Karpas-422 (cell line): ENCODE results near the gene SLC4A4. TPM values are rescaled to one million over a fixed set of nuclear protein-coding genes. Genes with fewer than 3 reads are reported as not detected.

Experiments
- DNase-seq: peaks from one replicate; pipeline ENCODE4 v3.0.0-alpha.2; 2015
- H2AFZ ChIP-seq: fragments of 200-600 bp; sonication (generic); 2 replicates; pipeline ENCODE4 v1.6.1; 2014; ENCODE audit warnings: antibody characterized with exemption, low read length, mixed read lengths
- H3K27ac ChIP-seq: fragments of 200-600 bp; sonication (generic); 2 replicates; pipeline ENCODE4 v1.5.1; 2014; ENCODE audit warnings: mild to moderate bottlenecking, low read length, moderate library complexity
- H3K27me3 ChIP-seq: fragments of 200-600 bp; sonication (generic); 2 replicates; pipeline ENCODE4 v1.6.1; 2014; ENCODE audit warnings: low read length, mixed read lengths
- H3K36me3 ChIP-seq: fragments of 200-600 bp; sonication (generic); 2 replicates; pipeline ENCODE4 v1.6.1; 2014; ENCODE audit warnings: low read length, mixed read lengths; ENCODE audit not compliant: insufficient read depth
- H3K4me1 ChIP-seq: fragments of 200-600 bp; sonication (generic); 2 replicates; pipeline ENCODE4 v1.6.1; 2014; ENCODE audit warnings: mild to moderate bottlenecking, low read length, mixed read lengths
- H3K4me2 ChIP-seq: fragments of 200-600 bp; sonication (generic); 2 replicates; pipeline ENCODE4 v1.6.1; 2014; ENCODE audit warnings: low read length, low read depth, mild to moderate bottlenecking; ENCODE audit not compliant: poor library complexity, severe bottlenecking
- H3K4me3 ChIP-seq: fragments of 200-600 bp; sonication (generic); 2 replicates; pipeline ENCODE4 v1.5.1; 2014; ENCODE audit warnings: mild to moderate bottlenecking, antibody characterized with exemption, low read length, mixed read lengths
- H3K79me2 ChIP-seq: fragments of 200-600 bp; sonication (generic); 2 replicates; pipeline ENCODE4 v1.6.1; 2014; ENCODE audit warnings: mild to moderate bottlenecking, low read length, mixed read lengths
- H3K9ac ChIP-seq: fragments of 200-600 bp; sonication (generic); 2 replicates; pipeline ENCODE4 v1.6.0; 2014; ENCODE audit warnings: low read length
- H3K9me2 ChIP-seq: fragments of 200-600 bp; sonication (generic), shearing (Covaris generic); replicated peaks from 2 replicates; pipeline ENCODE4 v1.6.0; 2014; ENCODE audit warnings: mild to moderate bottlenecking, low read length, moderate library complexity; ENCODE audit not compliant: insufficient read depth
- H3K9me3 ChIP-seq: fragments of 300-700, 200-600 bp; sonication (generic); 2 replicates; pipeline ENCODE4 v1.6.1; 2014; ENCODE audit warnings: low read length, mixed read lengths
- H4K20me1 ChIP-seq: fragments of 200-600 bp; sonication (generic); 2 replicates; pipeline ENCODE4 v1.6.1; 2014; ENCODE audit warnings: mild to moderate bottlenecking, antibody characterized with exemption, low read length, low read depth; ENCODE audit not compliant: insufficient read depth
- total RNA-seq: library from RNA; depleted of rRNA; stranded (reverse); fragments of >200 nt; shearing (Covaris generic); gene quantifications from 2 replicates; pipeline ENCODE4 v1.2.3, GENCODE V29; 2014; ENCODE audit warnings: low replicate concordance

SLC4A4 gene
- total RNA-seq, 1 experiment from 2014 or later: 0.22 TPM

DNA sequence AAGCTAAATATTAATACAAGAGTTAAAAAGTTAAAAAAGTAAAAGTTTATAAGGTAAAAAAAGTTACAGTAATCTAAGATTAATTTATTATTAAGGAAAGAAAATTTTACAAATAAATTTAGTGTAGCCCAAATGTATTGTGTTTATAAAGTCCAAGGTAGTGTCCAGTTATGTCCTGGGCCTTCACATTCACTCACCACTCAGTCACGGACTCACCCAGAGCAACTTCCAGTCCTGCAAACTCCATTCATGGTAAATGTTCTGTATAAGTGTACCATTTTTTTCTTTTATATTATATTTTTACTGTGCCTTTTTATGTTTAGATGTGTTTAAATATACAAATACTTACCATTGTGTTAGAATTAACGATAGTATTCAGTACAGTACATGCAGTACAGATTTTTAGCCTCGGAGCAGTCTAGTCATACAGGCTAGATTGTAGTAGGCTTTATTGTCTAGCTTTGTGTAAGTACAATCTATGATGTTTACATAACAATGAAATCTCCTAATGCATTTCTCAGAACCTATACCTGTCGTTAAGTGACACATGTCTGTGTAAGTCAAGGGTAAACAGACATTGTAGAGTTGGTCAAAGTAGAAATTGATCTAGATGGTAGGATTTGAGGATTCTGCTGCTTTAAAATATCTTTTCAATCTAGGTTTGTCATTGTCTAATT, 247.4 kb downstream of the SLC4A4 start:
- Histone ChIP-seq H3K79me2 (no peaks in the 10 kb centered on the region), H4K20me1 (no peaks in the 10 kb centered on the region), H3K4me3 (no peak overlapping the region), H3K36me3 (no peaks in the 10 kb centered on the region), H2AFZ (no peak overlapping the region), H3K27me3 (no peaks in the 10 kb centered on the region), H3K9ac (no peak overlapping the region), H3K4me2 (no peak overlapping the region), H3K9me3 (no peaks in the 10 kb centered on the region), H3K4me1 (no peaks in the 10 kb centered on the region), H3K27ac (no peak overlapping the region), H3K9me2 (no peaks in the 10 kb centered on the region; the same call in 1 of the 2 replicates)
- DNase-seq: no peak

DNA sequence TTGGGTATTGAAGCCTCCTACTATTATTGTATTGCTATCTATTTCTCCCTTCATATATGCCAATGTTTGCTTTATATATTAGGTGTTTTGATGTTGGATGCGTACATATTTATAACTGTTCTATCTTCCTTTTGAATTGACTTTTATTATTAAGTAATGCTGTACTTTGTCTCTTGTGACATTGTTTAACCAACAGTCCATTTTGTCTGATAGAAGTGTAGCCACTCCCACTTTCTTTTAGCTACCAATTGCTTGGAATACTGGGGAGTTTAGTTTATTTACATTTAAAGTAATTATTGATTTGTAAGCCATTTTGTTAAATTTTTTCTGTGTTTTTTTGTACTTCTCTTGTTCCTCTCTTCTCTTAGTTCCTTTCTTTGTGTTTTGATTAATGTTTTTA, 249.2 kb downstream of the SLC4A4 start:
- Histone ChIP-seq H3K27ac (no peak overlapping the region), H3K9me2 (no peaks in the 10 kb centered on the region; the same call in 1 of the 2 replicates)

DNA sequence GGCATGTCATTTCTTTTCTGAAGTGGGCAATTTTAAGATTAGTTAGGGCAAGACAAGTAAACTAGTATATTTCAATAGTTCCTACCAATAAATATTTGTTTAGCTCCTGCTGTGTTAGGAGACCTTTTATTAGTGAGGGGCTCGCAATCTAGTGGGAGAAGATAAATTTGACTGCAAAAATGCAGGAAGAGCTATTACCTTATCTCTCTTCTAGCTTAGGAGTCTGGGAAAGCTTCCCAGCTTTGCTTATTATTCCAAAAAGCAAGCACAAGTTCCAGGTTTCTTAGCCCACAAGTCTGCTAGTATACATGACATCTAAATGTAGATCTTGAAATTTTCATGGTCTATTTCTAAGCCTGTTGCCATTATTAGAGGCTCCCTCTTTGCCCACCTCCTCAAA, 254.0 kb downstream of the SLC4A4 start:
- Histone ChIP-seq H3K4me1 (no peaks in the 10 kb centered on the region), H3K36me3 (no peaks in the 10 kb centered on the region), H3K9me3 (no peaks in the 10 kb centered on the region), H3K9me2 (no peaks in the 10 kb centered on the region; the same call in 1 of the 2 replicates), H3K9ac (no peak overlapping the region), H2AFZ (no peak overlapping the region), H3K79me2 (no peaks in the 10 kb centered on the region), H3K27ac (no peak overlapping the region), H4K20me1 (no peaks in the 10 kb centered on the region), H3K4me2 (no peak overlapping the region), H3K4me3 (no peak overlapping the region), H3K27me3 (no peaks in the 10 kb centered on the region)
- DNase-seq: no peak

More for the DNA sequence above, 249.2 kb downstream of the SLC4A4 start:
- H4K20me1 ChIP-seq: no peaks in the 10 kb centered on the region
- H3K36me3 ChIP-seq: no peaks in the 10 kb centered on the region
- H2AFZ ChIP-seq: no peak overlapping the region
- H3K9ac ChIP-seq: no peak overlapping the region
- H3K4me2 ChIP-seq: no peak overlapping the region
- no peaks in the 10 kb centered on the region for H3K79me2 ChIP-seq
- H3K4me3 ChIP-seq: no peak overlapping the region
- H3K4me1 ChIP-seq: no peaks in the 10 kb centered on the region
- H3K9me3 ChIP-seq: no peaks in the 10 kb centered on the region
- no peak for DNase-seq
- H3K27me3 ChIP-seq: no peaks in the 10 kb centered on the region

DNA sequence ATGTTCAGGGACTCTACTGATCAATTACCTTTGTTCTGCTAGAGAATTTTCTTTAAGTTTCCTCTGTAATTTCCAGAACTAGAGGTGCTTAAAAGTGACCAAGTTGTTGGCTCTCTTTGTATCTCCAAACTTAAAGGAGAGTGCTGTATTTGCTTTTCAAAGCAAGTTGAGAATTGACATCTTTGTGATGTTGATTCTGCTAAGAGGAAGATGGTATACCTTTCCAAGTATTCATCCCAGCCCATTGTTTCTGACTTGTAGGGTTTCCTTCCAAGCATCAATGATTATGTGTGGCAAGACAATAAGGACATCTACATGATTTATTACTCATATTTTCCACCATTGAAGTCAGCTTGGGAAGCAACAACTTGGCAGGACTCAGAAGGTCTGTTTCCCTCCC, 254.5 kb downstream of the SLC4A4 start:
- no peak for DNase-seq
- no peaks in the 10 kb centered on the region for H3K4me1 ChIP-seq
- H3K27ac ChIP-seq: no peak overlapping the region
- no peaks in the 10 kb centered on the region for H3K36me3 ChIP-seq
- H3K79me2 ChIP-seq: no peaks in the 10 kb centered on the region
- H4K20me1 ChIP-seq: no peaks in the 10 kb centered on the region
- H2AFZ ChIP-seq: no peak overlapping the region
- H3K9ac ChIP-seq: no peak overlapping the region
- H3K4me3 ChIP-seq: no peak overlapping the region
- no peak overlapping the region for H3K4me2 ChIP-seq
- no peaks in the 10 kb centered on the region for H3K9me3 ChIP-seq
- no peaks in the 10 kb centered on the region; the same call in 1 of the 2 replicates for H3K9me2 ChIP-seq
- H3K27me3 ChIP-seq: no peaks in the 10 kb centered on the region

DNA sequence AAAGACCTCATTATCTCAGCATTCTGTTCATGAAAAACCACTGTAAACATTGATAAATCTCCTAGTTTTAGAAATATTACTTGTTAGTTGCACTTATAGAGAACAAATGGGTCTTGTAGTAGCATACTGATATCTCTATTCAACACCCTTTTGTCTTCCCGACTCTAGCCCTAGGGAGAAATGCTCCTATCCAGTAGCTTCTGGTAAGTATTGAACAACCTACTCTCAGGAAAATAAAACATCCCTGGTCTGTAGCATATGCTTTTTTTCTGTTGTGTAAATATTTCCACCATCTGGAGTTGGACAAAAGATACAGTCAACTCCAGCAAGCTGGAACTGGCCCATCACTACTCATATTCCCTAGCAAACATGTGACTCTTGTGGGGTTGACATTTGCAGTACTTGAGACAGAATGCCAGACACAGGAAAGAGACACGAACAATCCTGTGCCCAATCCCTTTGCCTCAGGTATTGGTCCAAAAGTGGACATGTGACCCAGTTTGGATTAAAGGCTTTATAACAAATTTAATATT, 256.8 kb downstream of the SLC4A4 start:
- Histone ChIP-seq H4K20me1 (no peaks in the 10 kb centered on the region), H3K4me1 (no peaks in the 10 kb centered on the region), H3K27ac (no peak overlapping the region), H3K9ac (no peak overlapping the region), H2AFZ (no peak overlapping the region), H3K9me2 (no peaks in the 10 kb centered on the region), H3K36me3 (no peaks in the 10 kb centered on the region), H3K4me3 (no peak overlapping the region), H3K27me3 (no peaks in the 10 kb centered on the region), H3K9me3 (no peaks in the 10 kb centered on the region), H3K4me2 (no peak overlapping the region), H3K79me2 (no peaks in the 10 kb centered on the region)
- no peak for DNase-seq

DNA sequence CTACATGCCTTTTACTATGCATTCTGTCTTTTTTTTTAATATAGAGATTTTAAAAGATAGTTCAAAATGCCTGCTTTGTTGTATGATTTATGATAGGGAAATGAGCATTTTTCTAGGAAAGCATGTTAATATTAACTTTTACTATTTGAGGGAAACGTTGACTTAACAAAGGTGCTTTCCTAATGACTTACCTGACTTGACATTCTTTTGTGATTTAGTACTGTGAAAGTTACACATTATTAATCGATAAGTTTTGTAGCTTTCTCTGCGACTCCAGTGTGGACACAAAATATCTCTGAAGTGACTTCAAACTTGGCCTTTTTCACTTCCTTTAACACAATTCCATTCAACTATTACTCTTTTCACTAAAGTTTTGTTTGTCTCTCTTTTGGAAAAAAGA, 260.8 kb downstream of the SLC4A4 start:
- H3K27ac ChIP-seq: no peak overlapping the region
- no peak overlapping the region for H3K4me2 ChIP-seq
- H3K27me3 ChIP-seq: no peaks in the 10 kb centered on the region
- no peaks in the 10 kb centered on the region for H3K4me1 ChIP-seq
- no peak overlapping the region for H3K4me3 ChIP-seq
- H4K20me1 ChIP-seq: no peaks in the 10 kb centered on the region
- no peaks in the 10 kb centered on the region for H3K9me2 ChIP-seq
- H3K79me2 ChIP-seq: no peaks in the 10 kb centered on the region
- no peaks in the 10 kb centered on the region for H3K36me3 ChIP-seq
- H3K9me3 ChIP-seq: no peaks in the 10 kb centered on the region
- H2AFZ ChIP-seq: no peak overlapping the region
- no peak overlapping the region for H3K9ac ChIP-seq
- no peak for DNase-seq

DNA sequence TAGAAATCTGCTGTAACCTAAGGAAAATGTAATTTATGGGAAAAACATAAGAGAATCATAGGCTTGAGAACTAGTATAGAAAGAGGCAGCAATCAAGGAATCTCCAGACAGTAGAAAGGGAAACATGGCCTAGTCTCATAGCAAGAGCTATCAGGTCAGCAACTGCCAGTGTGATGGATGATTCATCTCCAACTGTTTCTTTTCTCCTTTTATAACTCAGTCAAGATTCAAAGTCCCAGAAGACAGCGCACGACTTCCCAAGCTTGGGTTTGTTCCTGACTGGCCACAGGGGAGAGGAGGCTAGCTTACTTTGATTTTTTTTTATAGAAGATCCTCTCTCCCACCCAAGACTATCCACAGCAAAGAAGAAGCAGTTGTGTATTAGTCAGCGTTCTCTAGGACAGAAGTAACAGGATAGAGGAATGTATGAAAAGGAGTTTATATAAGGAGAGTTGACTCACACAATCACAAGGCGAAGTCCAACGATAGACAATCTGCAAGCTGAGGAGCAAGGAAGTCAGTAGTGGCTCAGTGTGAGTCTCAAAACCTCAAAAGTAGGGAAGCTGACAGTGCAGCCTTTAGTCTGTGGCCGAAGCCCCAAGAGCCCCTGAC, 263.6 kb downstream of the SLC4A4 start:
- H3K9ac ChIP-seq: no peak overlapping the region
- no peaks in the 10 kb centered on the region for H3K9me2 ChIP-seq
- no peak overlapping the region for H3K4me2 ChIP-seq
- DNase-seq: no peak
- H3K9me3 ChIP-seq: no peaks in the 10 kb centered on the region
- no peak overlapping the region for H3K27ac ChIP-seq
- H3K36me3 ChIP-seq: no peaks in the 10 kb centered on the region
- H4K20me1 ChIP-seq: no peaks in the 10 kb centered on the region
- H3K4me3 ChIP-seq: no peak overlapping the region
- no peaks in the 10 kb centered on the region for H3K4me1 ChIP-seq
- H3K27me3 ChIP-seq: no peaks in the 10 kb centered on the region
- H2AFZ ChIP-seq: no peak overlapping the region
- no peaks in the 10 kb centered on the region for H3K79me2 ChIP-seq

DNA sequence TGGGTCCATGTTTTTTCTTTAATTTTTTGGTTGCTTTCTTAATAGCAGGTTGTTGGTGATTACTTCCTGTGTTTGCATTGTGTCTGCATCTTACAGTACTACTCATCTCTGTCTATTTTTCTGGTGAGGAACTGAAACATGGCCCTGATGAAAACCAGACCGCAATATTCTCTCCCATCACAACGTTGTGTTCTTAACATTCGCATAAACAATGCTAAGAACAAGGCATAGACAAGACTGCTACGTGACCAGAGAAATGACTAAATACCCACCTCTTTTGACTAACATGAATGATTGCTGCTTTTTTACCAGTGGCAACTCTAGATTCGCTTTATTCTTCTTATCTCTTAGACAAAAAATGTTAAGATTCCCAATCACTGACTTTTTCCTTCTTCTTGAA, 266.0 kb downstream of the SLC4A4 start:
- Histone ChIP-seq H3K36me3 (no peaks in the 10 kb centered on the region), H3K4me2 (no peak overlapping the region), H3K9me3 (no peaks in the 10 kb centered on the region; the same call in 1 of the 2 replicates), H2AFZ (no peak overlapping the region), H3K9ac (no peak overlapping the region), H3K9me2 (no peaks in the 10 kb centered on the region), H3K79me2 (no peaks in the 10 kb centered on the region), H4K20me1 (no peaks in the 10 kb centered on the region), H3K27me3 (no peaks in the 10 kb centered on the region), H3K27ac (no peak overlapping the region), H3K4me1 (no peaks in the 10 kb centered on the region), H3K4me3 (no peak overlapping the region)
- DNase-seq: no peak
